HG03439 (cell line): ENCODE results near the gene MLPH.

Source experiments
- ATAC-seq: cut with Tn5 transposase; IDR thresholded peaks from one replicate; pipeline ENCODE4 v1.9.1; 2021; ENCODE audit warnings: mild to moderate bottlenecking, moderate library complexity; ENCODE audit not compliant: unreplicated experiment

MLPH gene

GRCh38 chr2:237515166-237515565, 28.1 kb downstream of the MLPH start:
- no peak for ATAC-seq

- ATAC-seq: no peak
Measured at GRCh38 chr2:237515621-237516275, 28.7 kb downstream of the MLPH start.

DNA sequence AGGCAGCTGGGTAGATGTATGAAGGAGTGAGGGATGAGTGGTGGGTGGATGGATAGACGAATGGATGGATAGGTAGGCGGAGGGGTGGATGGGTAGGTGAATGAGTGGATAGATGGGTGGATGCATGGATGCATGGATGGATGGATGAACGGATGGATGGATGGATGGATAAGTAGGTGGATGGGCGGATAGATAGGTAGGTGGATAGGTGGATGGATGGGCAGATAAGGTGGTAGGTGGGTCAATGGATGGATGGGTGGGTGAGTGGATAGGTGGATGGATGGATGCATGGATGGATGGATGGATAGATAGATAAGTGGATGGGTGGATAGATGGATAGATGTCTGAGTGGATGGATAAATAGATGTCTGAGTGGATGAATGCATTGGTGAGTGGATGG, 30.1 kb downstream of the MLPH start:
- ATAC-seq: no peak

- ATAC-seq: no peak
Measured at GRCh38 chr2:237517990-237518389, 30.9 kb downstream of the MLPH start.

DNA sequence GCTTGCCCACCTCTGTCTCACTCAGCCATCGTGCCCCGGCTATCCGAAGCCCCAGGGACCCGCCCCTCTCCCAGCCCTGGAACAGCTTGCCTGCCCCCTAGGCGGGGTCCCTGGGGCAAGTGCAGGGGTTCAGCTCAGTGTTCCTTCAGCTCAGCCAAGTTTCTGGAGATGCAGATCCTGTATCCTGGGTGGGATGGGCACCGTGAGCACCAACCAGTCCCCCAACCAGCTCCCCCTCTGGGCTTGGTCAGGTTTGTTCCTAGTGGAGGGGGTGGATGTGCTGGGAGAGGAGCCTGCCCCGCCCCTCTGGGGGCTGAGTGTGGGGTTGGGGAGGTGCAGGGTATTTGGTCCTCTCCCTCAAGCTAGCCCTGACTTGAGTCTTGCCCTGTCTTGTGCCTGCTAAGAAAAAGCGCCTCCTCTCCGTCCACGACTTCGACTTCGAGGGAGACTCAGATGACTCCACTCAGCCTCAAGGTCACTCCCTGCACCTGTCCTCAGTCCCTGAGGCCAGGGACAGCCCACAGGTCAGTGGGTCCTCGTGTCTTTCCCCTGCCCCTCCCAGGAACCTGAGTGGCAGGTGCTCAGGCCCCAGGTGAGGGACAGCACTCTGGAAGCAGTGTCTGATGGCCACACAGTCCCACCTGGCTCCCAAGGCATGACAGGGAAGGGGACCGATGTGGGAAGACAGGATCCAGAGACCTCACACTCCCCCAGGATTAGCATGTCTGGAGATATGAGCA, 32.6 kb downstream of the MLPH start:
- ATAC-seq: no peak

GRCh38 chr2:237520290-237520689, 33.2 kb downstream of the MLPH start:
- no peak for ATAC-seq

- ATAC-seq: no peak
Measured at GRCh38 chr2:237524631-237525030, 37.6 kb downstream of the MLPH start.

DNA sequence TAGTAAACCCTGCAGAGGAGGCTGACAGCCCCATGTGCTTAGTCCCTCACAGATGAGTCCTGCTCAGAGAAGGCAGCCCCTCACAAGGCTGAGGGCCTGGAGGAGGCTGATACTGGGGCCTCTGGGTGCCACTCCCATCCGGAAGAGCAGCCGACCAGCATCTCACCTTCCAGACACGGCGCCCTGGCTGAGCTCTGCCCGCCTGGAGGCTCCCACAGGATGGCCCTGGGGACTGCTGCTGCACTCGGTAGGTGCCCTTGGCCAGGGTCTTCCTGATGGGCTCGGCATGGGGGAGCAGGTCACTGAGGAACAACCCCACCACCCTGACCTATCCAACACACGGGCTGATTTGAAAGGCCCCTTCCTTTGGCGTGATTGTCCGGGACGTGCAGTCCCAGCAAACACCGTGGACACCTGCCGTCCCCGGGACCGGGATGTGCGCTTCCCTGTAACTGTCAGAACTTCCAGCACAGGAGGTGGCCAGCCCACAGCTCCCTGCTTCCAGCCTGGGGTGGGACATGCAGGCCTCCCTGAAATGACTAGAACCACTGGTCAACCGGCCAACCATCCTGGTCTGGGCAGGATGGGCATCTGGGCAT, 38.6 kb downstream of the MLPH start:
- ATAC-seq: no peak

GRCh38 chr2:237527233-237527632, 40.2 kb downstream of the MLPH start:
- ATAC-seq: no peak

DNA sequence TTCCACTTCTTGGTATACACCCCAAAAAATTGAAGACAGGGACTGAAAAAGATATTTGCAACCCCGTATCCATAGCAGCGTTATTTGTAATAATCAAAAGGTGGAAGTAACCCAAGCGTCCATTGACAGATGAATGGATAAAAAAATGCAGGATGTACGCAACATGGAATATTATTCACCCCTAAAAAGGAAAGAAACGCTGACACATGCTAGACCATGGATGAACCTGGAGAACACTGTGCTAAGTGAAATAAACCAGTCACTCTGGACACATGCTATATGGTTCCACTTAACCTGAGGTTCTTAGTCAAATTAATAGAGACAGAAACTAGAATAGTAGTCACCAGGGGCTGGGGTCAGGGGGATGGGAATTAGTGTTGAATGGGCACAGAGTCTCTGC, 40.7 kb downstream of the MLPH start:
- no peak for ATAC-seq

- no peak for ATAC-seq
Measured at GRCh38 chr2:237529452-237530402, 42.7 kb downstream of the MLPH start.

GRCh38 chr2:237530472-237531433, 43.7 kb downstream of the MLPH start:
- ATAC-seq: no peak

DNA sequence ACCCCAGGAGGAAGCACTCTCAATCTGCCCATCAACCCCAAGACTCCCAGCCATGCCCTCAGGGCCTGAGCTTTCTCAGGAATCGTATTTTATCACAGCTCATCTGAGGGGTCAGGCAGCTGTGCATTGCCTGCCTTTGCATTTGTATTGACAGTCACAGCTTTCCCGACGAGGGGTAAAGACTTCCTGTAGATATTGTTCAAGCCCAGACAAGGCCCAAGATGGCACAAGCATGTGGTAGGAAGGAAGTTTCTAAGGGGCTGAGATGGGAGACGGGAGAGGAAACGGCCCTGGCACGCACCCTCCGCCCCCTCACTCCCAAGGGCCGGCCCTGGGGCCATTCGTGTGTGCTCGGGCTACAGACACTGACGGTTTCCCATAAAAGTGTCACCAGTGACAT, 45.1 kb downstream of the MLPH start:
- no peak for ATAC-seq

DNA sequence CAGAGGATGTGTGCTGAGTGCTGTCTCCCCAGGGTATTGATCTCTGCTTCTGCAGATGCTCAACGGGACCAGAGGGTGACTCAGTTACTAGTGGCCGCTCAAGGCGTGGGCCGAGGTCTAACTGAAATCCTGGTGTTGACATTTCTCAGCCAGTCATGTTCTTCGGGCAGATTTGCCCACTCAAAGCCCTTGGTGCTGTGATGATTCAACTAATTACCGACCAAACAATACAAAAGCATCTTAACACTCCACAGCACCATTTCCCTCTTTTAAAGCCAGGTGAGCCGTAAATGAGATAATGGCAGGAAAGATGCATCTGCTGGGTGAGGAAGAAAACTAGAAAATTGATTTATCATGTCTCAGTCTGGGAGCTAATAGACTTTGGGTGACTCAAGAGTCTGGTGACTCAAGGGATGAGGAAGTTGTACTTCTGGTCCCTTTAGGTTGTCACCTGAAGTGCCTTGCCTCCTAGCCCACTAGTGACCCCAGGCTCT, 46.7 kb downstream of the MLPH start:
- ATAC-seq: no peak

GRCh38 chr2:237534380-237534779, 47.3 kb downstream of the MLPH start:
- ATAC-seq: no peak

GRCh38 chr2:237535385-237536082, 48.5 kb downstream of the MLPH start:
- no peak for ATAC-seq

DNA sequence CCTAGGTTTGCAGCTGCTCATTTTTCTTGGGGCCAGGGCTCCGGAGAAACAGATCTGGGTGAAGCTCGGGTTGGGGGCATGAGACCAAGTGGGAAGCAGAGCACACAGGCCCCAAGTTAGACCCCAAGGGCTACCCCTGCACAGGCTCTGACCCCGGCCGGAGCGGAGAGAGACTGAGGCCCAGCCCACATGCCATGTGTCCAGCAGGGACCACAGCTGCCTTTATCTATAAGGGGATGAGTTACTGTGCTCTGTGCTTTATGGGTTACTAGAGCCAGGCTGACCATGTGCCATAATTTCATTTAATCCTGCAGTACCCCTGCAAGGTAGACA, 49.0 kb downstream of the MLPH start:
- ATAC-seq: no peak

GRCh38 chr2:237536617-237537016, 49.6 kb downstream of the MLPH start:
- ATAC-seq: no peak

- ATAC-seq: no peak
Measured at GRCh38 chr2:237538001-237538720, 51.1 kb downstream of the MLPH start.
